HG03354 (cell line): Measurements from ENCODE around the gene LYRM2.

Source experiments
- ATAC-seq: cut with Tn5 transposase; IDR thresholded peaks from one replicate; pipeline ENCODE4 v1.9.1; 2021; ENCODE audit warnings: mild to moderate bottlenecking; ENCODE audit not compliant: unreplicated experiment, poor library complexity, severe bottlenecking

The LYRM2 gene

DNA sequence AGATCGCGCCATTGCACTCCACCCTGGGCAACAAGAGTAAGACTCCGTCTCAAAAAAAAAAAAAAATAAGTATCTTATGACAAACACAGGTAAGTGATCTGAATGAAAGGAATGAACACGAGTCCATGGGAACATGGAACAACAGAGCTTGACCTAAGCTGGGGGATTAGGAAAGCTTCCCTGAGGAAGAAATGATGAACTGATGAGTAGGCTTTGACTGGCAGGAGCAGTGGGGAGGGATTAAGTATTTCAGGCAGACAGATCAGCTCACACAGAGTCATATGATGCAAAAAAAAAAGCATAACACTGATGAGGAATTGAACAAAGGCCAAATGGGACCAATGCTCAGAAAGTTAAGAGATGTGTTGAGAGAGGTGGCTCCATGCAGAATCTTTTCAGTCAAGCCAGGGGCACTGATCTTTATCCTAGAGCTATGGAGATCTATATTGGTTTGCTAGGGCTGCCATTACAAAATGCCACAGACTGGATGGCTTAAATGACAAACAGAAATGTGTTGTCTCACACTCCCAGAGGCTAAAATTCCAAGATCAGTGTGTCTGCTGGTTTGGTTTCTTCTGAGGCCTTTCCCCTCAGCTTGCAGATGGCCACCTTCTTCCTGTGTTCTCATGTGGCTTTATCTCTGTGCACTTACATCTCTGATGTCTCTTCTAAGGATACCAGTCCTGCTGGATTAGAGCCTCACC is 120.0 kb downstream of the LYRM2 start:
- ATAC-seq: no peak
